DMS79 (cell line): ENCODE results near the gene MASP2.

Source experiments
- DNase-seq: peaks from one replicate; lab custom pipeline; 2025; lab: John Stamatoyannopoulos, UW

Gene MASP2

GRCh38 chr1:10989095-10989494, 57.9 kb downstream of the MASP2 start:
- no peak for DNase-seq

GRCh38 chr1:10987840-10988417, 59.1 kb downstream of the MASP2 start:
- no peak for DNase-seq

GRCh38 chr1:10986525-10986890, 60.5 kb downstream of the MASP2 start:
- no peak for DNase-seq

- DNase-seq: no peak
Observed at GRCh38 chr1:10980841-10981727, 66.0 kb downstream of the MASP2 start.

DNA sequence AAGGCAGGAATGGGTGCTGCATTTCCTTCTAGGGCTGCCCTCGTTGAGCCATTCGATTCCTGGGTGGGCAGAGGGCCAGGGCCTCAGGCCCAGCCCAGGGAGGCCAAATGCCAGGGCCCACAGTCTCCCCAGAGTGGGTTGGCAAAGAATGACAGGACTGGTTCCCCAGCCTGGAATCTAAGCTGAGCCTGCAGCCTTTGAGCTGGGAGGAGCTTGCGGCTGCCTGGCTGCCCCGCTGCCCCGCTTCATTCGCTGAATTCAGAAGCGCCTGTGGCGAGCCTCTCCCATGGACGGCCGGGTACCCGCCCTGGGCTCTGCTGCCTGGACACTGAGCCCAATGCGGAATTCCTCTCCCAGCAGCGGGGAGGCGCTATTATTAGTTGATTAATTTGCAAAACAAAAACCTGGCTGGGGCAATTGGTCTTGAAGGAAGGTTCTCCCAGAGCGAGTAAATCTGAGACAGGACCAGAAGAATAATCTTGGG, 66.9 kb downstream of the MASP2 start:
- DNase-seq: no peak

- DNase-seq: no peak
Observed at GRCh38 chr1:10979483-10979920, 67.5 kb downstream of the MASP2 start.

- DNase-seq: no peak
Observed at GRCh38 chr1:10978719-10979118, 68.3 kb downstream of the MASP2 start.
